ENCODE data around the gene NOLC1. TPM values are rescaled to one million over a fixed set of nuclear protein-coding genes. Genes with fewer than 3 reads are reported as not detected.
"Not testable (repeated sequence)": the region's sequence is repeated elsewhere in the genome, so short reads cannot be mapped to it uniquely, and the experiment has no call there.

NOLC1 gene
- polyA plus RNA-seq, 12 donors, result 63.0 to 104 (median 71.7) TPM; not detected in 1

DNA sequence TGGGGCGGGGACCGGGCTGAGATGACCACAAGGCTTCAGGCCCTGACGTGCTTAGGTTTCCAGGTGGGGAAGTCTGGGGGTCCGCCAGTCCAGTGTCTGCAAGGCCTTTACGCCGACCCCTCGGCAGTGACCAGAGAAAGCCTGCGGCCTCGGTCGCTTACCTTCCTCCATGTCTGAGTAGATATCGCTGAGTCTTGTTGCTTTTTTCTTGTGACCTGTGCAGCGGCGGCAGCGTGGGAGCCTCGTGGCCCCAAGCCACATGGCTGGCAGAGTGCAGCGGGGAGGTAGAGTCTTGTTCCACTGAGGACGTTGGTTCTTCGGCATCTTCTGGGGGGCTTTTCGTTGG, 329 bp downstream of the NOLC1 start:
- DNase-seq, result no peak

DNA sequence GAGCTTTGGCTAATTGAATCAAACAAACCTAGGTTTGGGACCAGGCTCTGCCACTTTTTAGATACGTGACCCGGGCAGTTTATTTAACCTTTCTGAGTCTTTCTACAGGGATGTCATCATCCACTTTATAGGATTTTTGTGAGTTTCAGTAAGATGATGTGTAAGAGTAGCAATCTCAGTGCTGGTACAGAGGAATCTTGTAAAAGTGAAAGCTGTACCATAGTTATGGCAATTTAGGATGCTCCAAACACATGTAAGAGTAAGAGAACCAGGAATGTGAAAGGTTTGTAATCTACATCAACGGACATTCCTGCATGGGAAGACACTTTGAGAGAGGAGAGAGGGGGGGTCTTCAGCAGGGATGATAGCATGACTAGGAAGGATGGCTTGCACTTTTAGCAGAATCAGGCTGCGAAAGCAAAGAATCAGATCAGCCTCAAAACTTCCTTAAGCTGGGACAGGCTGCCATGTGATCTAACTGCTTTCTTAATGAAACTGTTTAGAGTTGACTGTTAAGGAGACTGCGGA, 968 bp downstream of the NOLC1 start:
- no peak for DNase-seq

DNA sequence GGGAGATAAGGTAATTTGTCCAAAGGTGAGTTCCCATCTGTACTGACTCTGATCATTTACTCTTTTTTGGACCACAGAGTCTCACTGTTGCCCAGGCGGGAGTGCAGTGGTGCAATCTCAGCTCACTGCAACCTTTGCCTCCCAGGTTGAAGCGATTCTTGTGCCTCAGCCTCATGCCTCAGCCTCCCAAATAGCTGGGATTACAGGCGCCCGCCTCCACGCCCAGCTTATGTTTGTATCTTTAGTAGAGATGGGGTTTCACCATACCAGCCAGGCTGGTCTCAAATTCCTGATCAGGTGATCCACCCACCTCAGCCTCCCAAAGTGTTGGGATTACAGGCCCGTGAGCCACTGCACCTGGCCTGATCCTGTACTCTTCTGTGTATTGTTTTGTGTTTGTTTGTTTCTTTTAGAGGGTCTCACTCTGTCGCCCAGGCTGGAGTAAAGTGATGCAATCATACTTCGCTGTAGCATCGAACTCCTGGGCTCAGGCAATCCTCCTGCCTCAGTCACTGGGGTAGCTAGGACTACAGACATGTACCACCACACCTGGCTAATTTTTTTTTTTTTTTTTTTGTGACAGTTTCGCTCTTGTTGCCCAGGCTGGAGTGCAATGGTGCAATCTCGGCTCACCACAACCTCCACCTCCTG, 2.4 kb downstream of the NOLC1 start:
- DNase-seq, result no peak

DNA sequence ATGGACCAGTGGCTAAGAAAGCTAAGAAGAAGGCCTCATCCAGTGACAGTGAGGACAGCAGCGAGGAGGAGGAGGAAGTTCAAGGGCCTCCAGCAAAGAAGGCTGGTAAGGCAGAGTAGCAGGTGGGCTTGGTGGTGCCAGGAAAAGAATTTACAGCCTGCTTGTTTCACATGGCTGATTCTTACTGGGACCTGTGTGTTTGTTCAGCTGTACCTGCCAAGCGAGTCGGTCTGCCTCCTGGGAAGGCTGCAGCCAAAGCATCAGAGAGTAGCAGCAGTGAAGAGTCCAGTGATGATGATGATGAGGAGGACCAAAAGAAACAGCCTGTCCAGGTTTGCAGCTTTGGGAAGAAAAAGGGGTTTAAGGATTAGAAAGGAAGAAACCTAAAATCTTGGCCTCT, 5.0 kb downstream of the NOLC1 start:
- no peak for DNase-seq

DNA sequence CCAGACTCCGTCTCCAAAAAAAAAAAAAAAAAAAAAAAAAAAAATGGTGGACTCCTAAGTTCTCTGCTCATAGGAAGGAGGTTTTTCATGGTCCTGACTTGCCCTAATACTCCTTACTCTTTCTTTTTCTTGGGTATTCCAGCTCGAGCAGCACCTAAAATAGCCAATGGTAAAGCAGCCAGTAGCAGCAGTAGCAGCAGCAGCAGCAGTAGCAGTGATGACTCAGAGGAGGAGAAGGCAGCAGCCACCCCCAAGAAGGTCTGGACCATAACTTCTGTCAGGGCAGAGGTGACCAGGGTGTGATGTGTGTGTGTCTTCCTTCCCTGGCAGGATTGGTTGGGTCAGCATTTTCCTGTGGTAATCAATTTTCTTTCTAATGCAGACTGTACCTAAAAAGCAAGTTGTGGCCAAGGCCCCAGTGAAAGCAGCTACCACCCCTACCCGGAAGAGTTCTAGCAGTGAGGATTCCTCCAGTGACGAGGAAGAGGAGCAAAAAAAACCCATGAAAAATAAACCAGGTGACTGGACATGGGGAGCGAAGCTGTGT, 6.9 kb downstream of the NOLC1 start:
- no peak for DNase-seq

DNA sequence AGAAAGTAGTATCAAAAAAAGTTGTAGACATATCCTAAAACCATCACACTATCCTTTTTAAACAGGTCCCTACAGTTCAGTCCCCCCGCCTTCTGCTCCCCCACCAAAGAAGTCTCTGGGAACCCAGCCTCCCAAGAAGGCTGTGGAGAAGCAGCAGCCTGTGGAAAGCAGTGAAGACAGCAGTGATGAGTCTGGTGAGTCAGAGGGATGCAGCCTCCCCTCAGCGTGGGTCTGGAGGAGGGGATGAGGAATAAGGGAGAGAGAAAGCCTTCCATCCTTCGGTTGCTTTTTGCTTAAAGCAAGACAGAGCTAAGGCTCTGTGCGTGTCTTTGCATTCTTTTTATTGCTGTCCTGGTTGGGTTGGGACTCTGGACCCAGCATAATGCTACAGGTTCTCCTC, 7.6 kb downstream of the NOLC1 start:
- no peak for DNase-seq

DNA sequence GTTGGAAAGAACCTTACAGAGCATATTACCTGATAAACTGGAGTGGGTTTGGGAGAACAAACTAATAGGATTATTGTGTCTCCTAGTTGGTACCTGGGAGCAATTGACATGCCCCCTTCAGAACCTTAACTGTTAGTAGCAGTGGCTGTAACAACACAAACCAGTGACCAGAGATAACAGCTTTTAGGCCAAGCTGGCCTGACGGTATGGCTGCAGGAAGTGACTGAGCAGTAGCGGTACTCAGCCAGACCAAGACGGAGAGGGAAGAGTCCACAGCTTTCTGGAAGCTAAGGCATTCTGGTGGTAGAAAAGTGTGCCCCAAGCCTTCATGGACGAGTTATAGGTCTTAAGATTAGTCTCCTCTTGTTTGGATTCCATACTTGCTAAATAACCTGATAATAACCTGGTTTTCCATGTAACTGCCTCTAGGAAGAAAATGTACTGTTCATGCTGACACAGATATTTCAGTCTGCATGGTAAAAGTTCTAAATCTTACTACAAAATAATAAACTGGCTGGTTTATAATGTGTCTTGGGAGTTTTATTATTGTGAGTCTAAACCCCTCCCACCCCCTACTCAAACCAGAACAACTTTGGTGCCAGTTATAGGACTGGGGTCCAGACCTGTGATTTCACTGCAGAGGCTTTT, 11.3 kb downstream of the NOLC1 start:
- DNase-seq, result no peak

DNA sequence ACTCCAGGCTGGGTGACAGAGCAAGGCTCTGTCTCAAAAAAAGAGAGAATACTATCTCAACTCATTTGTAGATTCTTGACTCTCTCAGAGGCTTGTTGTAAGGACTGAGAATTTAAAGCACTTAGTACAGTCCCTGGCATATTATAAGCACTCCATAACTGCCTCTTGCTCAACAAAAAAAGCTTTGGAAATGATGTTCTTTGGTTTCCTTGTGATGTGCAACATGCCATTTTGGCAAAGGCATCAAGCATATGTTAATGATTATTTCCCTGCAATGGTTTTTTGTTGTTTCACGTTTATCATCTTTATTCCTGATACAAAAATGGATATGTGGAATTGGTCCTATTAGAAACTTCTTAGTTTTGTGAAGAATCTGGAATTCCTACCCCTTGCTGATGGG, 15.7 kb downstream of the NOLC1 start:
- DNase-seq, result no peak

DNA sequence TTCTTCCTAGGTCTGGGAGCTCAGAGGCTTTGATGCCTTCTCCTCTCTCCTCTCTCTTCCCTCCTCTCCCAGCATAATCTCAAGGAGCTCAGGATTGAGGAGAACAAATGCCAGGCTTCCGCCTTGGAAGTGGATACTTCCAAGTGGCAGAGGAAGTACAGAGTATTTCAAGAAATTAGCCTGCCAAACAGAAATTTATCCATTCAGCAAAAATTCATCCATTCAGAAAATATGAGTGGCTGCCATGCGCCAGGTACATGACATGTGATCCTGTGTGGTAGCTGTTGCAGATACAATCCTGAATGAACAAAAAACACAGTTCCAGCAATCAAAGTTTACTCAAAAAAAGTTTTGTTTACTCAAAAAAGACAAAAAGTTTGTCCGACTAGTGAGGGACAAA, 18.4 kb downstream of the NOLC1 start:
- DNase-seq, result no peak

DNA sequence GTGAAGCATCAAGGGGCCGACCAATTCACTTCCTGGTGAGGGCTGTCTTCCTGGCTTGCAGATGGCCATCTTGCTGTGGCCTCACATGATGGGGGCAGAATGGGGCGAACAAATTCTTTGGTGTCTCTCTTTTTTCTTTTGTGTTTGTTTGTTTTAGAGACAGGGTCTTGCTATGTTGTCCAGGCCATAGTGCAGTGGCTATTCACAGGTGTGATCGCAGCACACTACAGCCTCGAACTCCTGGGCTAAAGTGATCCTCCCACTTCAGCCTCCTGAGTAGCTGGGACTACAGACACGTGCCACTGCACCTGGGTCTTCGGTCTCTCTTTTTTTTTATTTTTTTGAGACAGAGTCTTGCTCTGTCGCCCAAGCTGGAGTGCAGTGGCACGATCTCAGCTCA, 20.1 kb downstream of the NOLC1 start:
- no peak for DNase-seq

DNA sequence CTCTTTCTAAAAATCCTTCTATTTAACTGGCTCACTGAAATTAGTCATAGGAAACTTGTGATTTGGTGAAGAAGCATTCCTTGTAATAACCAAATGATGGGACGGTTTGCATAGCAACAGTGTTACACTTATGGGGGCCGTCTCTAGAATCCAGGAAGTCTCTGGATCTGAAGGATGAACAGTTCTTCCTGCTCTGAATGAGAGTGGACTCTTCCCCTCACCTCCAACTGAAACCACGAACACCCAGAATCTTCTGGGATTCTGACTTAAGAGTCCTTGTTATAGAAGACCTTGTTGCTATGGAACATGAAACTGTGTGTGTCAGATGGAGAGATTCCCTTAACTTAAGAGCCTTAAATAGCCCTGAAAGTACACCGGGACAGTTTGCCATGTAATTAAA, 23.2 kb downstream of the NOLC1 start:
- no peak for DNase-seq

DNA sequence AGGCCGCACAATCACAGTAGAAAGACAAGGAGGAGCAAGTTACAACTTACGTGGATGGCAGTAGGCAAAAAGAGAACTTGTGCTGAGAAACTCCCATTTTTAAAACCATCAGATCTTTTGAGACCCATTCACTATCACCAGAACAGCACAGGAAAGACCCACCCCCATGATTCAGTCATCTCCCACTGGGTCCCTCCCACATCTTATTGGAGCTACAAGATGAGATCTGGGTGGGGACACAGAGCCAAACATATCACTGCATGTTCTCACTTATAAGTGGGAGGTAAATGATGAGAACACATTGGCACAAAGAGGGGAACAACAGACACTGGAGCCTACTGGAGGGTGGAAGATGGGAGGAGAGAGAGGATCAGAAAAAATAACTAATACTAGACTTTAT, 32.4 kb downstream of the NOLC1 start:
- DNase-seq, result no peak

DNA sequence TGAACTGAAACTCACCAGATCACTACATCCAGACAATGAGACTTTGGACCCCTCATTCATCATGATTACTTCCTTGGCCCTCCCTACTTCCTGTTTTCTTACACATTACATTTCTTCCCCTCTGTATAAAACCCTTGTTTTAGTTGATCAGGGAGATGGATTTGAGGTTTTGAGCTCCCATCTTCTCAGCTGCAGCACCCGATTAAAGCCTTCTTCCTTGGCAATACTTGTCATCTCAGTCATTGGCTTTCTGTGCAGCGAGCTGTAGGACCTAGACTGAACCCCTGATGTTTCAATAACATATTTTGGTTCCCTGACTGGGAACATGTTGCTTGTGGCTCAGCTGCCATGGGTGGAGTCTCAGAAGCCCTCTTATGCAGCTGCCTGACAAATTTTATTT, 33.1 kb downstream of the NOLC1 start:
- no peak for DNase-seq

DNA sequence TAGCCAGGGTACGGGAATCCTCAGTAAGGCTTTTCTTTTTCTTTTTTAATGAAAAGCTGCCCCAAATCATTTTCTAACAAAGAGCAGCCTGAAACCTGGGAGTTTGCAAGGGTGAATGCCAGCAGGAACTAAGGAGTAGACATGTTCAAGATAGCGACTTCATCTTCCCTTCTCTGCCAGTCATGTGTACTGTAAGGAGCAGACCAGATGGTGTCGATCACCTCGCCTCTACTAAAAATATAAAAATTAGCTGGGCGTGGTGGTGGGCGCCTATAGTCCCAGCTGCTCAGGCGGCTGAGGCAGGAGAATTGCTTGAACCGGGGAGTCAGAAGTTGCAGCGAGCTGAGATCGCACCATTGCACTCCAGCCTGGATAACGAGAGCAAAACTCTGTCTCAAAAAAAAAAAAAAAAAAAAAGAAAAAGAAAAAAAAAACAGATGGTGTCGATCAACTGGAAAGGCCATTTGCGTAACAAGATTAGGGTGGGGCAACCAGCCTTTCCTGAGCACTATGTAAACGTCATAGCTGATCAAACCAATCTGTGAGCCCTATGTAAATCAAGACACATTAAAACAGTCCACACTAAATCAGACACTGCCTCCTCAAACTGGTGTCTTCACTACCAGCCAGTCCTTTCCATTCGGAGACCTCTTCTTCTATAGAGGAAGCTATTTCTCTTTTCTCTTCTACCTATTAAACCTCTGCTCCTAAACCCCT, 33.8 kb downstream of the NOLC1 start:
- DNase-seq, result no peak

DNA sequence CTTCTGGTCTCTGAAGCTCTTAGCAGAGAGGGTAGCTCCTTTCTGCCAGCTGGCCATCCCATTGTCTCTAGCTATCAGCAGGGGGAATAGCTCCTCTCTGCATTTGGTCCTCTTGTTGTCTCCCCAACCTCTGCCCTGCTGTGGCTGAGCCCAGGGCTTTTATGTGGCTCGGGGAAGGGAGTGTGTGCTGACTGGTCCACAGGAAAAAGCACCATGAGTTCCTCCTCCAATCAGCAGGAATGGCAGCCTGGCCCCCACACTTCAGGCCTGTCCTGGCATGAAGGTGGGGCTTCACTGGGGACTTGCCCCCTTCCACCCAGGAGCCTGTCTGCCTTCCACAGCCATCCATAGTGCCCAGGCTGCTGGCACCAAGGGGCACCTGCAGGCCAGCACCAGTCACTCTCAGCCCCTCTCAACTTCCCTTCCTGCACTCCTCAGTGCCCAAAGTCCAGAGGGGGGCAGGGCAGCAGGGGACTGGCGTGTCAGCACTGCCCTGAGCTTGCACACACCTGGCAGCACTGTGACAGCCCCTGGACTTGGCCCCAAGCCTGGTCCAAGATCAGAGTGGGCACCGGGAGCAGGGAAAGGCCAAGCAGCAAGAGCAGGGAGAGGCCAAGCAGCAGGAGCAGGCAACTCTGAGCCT, 36.2 kb downstream of the NOLC1 start:
- DNase-seq, result no peak

DNA sequence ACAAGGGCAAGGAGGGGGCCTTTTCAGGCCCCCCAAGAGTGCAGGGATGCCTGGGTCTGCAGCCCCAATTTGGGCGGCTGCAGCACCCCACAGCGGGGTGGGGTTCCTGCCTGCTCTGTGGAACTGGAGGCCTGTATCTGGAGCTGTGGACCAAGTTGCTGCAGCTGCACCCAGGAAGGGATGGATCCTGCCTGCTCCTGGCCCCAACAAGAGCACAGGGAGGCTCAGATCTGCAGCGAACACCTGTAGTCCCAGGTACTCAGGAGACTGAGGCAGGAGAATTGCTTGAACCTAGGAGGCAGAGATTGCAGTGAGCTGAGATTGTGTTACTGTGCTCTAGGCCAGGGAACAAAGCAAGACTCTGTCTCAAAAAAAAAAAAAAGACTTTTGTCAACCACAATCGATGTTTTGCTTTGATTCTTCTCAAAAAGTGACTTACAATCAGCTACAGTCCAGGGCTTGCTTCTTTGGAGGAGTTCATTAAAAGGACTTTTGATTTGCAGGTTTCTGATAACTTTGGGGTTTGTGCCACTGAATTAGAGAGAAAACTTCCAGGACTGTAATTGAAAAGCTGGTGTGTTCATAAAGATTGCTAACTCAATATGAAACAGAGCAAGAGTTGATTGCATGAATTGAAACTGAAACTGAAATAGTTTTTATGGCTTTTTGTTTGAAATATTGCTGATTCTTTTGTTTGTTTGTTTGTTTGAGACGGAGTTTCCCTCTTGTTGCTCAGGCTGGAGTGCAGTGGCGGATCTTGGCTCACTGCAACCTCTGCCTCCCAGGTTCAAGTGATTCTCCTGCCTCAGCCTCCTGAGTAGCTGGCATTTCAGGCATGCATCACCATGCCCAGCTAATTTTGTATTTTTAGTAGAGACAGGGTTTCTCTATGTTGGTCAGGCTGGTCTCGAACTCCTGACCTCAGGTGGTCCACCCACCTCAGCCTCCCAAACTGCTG, 37.0 kb downstream of the NOLC1 start:
- not testable (repeated sequence) for DNase-seq

DNA sequence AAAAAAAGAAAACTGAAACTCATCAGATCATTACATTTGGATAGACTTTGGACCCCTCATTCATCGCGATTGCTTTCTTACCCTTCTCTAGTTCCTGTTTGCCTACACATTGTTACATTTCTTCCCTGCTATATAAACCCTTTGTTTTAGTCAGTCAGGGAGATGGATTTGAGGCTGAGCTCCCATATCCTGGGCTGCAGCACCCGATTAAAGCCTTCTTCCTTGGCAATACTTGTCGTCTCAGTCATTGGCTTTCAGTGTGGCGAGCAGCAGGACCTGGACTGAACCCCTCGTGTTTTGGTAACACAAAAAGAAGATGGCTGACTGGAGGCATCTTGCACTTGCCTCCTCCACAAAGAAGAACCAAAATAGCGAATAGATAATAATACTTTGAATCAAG, 39.8 kb downstream of the NOLC1 start:
- DNase-seq, result no peak

DNA sequence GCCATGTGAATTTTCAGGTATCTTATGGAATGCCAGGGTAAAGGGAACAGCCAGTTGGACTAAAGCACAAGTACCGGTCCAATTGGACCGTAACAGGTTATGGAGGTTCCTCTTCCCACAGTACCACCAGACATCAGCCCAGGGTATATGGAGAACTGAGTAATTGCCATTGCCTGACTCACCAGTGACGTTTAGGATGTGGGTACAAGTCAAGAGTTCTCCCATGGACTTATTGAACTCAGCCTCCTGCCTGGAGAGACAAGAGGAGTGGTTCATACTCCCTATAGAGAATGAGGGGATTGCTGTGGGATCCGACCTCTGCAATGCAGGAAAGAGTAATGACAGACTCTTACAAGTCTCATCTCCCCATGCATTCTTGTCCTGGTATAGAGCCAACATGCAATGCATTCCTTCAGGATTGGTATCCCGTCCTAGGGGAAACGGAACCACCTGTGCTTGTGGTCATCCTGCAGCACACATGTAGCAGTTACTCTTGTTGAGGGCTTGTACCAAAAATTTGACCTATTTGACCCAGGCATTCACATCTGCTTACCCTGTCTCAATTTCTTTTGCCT, 43.2 kb downstream of the NOLC1 start:
- DNase-seq, result no peak

DNA sequence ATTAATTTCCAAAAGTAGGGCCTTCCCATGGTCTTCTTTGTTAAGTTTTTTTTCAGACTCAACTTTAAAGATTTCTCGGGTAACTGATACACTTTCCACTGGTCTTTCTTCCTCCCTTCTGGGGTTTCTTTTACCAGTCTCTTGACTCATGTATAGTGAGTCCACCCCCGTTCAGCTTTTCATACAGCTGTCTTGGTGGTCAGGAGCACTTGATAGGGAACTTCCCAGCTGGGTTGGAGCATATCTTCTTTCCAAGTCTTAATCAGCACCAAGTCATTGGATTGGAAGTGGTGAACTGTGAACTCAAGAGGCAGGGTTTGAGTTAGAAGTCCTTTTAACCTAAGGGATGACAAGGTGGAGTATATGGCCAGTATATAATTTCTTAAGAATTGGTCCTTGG, 44.7 kb downstream of the NOLC1 start:
- no peak for DNase-seq

DNA sequence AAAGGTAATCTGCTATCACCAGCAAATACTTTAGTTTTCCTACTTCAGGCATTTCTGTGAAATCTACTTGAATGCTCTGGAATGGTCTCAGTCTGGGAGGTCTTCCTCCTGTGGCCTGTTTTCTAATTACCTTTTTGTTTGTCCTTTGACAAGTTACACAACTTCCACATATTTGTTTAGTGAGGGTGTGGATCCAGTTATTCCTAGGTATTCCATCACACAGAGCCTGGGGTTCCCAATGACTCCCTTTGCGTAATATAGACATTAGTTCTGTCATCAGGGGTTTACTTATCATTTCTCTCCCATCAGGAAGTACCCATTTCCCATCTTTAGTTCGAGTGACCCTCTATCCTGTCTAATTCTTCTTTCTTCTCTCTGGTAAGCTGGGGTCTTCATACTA, 45.8 kb downstream of the NOLC1 start:
- no peak for DNase-seq
